ENCODE results near the gene NCOA7. TPM values are rescaled to one million over a fixed set of nuclear protein-coding genes. Genes with fewer than 3 reads are reported as not detected.

NCOA7 gene
- total RNA-seq, 3 donors from 2014 or later: 62.6 to 94.7 (median 82.4) TPM

GRCh38 chr6:125866433-125866832 lies 75.7 kb downstream of the NCOA7 start:
- H3K4me1 ChIP-seq: peaks cover 0 to 3% of the 10 kb centered on the region in 2 donors
- no peak overlapping the region for H3K27ac ChIP-seq
- H3K27me3 ChIP-seq: no peaks in the 10 kb centered on the region
- intact Hi-C loops (cut with DNase I; ENCODE audit: low total_unique reads): loop anchor here (5.0 kb wide), 1 partner anchor 96 kb away; no protein-coding TSS in a partner anchor
- no peak for DNase-seq (ENCODE audit: low spot score in 2 of 2)
- H3K9me3 ChIP-seq: no peaks in the 10 kb centered on the region
- H3K36me3 ChIP-seq: no peaks in the 10 kb centered on the region
- H3K4me3 ChIP-seq: no peak overlapping the region
- TF ChIP-seq CTCF (IDR thresholded peaks at IDR 0.05): no peak
- no peak for TF ChIP-seq POLR2A (IDR thresholded peaks at IDR 0.05)
- no peak for TF ChIP-seq POLR2AphosphoS5 (IDR thresholded peaks at IDR 0.05)

DNA sequence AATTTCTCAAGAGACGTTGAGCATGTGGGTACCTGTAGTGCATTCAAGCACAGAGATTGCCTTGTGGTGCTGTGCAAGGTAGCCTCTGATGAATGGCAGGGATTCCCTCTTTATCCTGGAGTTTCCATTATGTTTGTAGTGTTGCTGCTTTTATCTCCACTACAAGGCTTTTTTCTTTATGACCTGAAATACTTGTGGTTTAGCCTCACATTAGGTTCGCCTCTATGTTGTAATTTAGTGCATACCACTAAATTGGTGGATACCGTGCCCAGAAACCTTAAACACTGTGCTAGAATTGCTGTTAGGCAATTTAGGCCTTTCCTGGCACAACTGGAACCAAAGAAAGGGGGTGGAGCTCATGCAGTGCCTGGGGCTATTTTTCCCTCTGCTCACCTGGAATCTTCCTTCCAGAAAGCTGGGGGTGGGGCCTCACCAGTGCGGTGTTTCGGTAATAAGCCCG lies 76.8 kb downstream of the NCOA7 start:
- Histone ChIP-seq H3K9me3 (no peaks in the 10 kb centered on the region), H3K27me3 (no peaks in the 10 kb centered on the region), H3K4me3 (no peak overlapping the region), H3K36me3 (no peaks in the 10 kb centered on the region), H3K4me1 (peaks cover 0 to 3% of the 10 kb centered on the region in 2 donors), H3K27ac (peak overlapping the region; percentile 56 to 71)
- intact Hi-C loops (cut with DNase I; ENCODE audit: low total_unique reads): loop anchor here (5.0 kb wide), 1 partner anchor 95 kb away; no protein-coding TSS in a partner anchor
- TF ChIP-seq CTCF (IDR thresholded peaks at IDR 0.05): no peak
- TF ChIP-seq POLR2AphosphoS5 (IDR thresholded peaks at IDR 0.05): peak in 2 of 3 donors; percentile 55 to 59
- no peak for TF ChIP-seq POLR2A (IDR thresholded peaks at IDR 0.05)
- peak; percentile 67 to 89 for DNase-seq (ENCODE audit: low spot score in 2 of 2)

DNA sequence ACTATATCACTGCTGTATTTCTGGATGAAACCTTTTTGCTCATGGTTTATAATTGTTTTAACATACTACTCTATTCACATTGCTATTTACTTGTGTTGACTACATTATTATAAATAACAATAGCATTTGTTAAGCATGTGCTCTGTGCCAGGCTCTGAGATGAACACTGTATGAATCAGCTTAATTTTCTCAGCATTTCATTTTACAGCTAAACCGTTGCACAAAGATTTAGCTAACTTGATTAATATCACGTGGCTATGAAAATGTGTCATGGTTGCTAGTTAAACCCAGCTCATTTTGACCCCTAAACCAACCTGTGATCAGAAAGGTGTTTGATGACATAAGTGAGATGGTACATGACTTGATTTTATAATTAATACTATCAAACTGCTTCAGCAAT lies 77.5 kb downstream of the NCOA7 start:
- H3K27ac ChIP-seq: peak overlapping the region; percentile 56 to 71
- intact Hi-C loops (cut with DNase I; ENCODE audit: low total_unique reads): loop anchor here (5.0 kb wide), 1 partner anchor 94 kb away; no protein-coding TSS in a partner anchor
- no peak for DNase-seq (ENCODE audit: low spot score in 2 of 2)
- no peaks in the 10 kb centered on the region for H3K9me3 ChIP-seq
- no peaks in the 10 kb centered on the region for H3K27me3 ChIP-seq
- TF ChIP-seq POLR2A (IDR thresholded peaks at IDR 0.05) (no peak), CTCF (IDR thresholded peaks at IDR 0.05) (no peak), POLR2AphosphoS5 (IDR thresholded peaks at IDR 0.05) (no peak)
- H3K4me1 ChIP-seq: peaks cover 0 to 3% of the 10 kb centered on the region in 2 donors
- H3K36me3 ChIP-seq: no peaks in the 10 kb centered on the region
- no peak overlapping the region for H3K4me3 ChIP-seq

DNA sequence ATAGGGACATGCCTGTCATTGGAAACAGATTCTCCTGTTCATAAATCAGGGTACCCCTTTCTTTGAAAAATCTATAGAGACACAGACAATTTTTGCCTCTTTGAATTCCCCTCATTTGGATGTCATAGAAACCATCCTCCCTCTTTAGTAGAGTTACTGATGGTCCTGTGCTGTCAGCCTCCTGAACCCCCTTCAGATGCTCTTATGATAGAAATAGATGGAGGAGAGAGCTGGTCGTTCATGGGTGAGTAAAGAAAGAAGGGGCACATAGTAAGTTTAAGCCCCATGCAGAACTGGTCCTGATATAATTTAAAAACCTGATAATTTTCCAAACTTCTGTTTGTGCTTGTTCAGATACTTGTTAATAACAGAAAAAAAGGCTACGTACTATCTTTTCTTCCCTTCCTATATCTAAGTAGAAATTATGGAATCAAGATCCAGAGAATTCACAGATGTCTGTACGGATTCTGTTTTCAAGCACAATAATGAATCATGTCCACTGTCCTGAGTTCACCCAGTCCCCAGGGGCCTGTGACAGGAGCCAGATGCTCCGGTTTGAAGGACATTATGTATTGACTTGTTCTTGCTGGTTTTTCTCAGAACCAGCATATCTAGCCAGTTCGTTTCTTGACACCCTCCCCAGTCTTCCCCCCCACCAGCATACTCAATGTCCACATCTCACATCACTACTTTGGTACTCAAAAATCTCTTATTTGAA lies 78.1 kb downstream of the NCOA7 start:
- Histone ChIP-seq H3K27ac (peak overlapping the region; percentile 56 to 71), H3K9me3 (no peaks in the 10 kb centered on the region), H3K27me3 (no peaks in the 10 kb centered on the region), H3K4me1 (peaks cover 0 to 3% of the 10 kb centered on the region in 2 donors), H3K4me3 (no peak overlapping the region), H3K36me3 (no peaks in the 10 kb centered on the region)
- intact Hi-C loops (cut with DNase I; ENCODE audit: low total_unique reads): loop anchor here (5.0 kb wide), 1 partner anchor 93 kb away; no protein-coding TSS in a partner anchor
- no peak for DNase-seq (ENCODE audit: low spot score in 2 of 2)
- TF ChIP-seq POLR2AphosphoS5 (IDR thresholded peaks at IDR 0.05): no peak

- no peaks in the 10 kb centered on the region for H3K27me3 ChIP-seq
- no peaks in the 10 kb centered on the region for H3K9me3 ChIP-seq
- DNase-seq (ENCODE audit: low spot score in 2 of 2): no peak
- intact Hi-C loops (cut with DNase I; ENCODE audit: low total_unique reads): loop anchor here (5.0 kb wide), 1 partner anchor 93 kb away; no protein-coding TSS in a partner anchor
- no peaks in the 10 kb centered on the region for H3K36me3 ChIP-seq
- no peak overlapping the region for H3K4me3 ChIP-seq
- H3K27ac ChIP-seq: peak overlapping the region in 1 of 2 donors; percentile 38
- H3K4me1 ChIP-seq: peaks cover 0 to 3% of the 10 kb centered on the region in 2 donors
- TF ChIP-seq POLR2A (IDR thresholded peaks at IDR 0.05) (no peak), CTCF (IDR thresholded peaks at IDR 0.05) (no peak), POLR2AphosphoS5 (IDR thresholded peaks at IDR 0.05) (no peak)
Observed at GRCh38 chr6:125869427-125869826, 78.7 kb downstream of the NCOA7 start.
